ENCODE measurements around the gene HCLS1.
"Not testable (repeated sequence)": the region's sequence is repeated elsewhere in the genome, so short reads cannot be mapped to it uniquely, and the experiment has no call there.

The HCLS1 gene

GRCh38 chr3:121690777-121691405 is 30.2 kb upstream of the HCLS1 start:
- Histone ChIP-seq H3K4me3 (ENCODE audit: insufficient read depth, low read depth, low read length) (no peak overlapping the region), H3K4me1 (ENCODE audit: control insufficient read depth, insufficient read depth, low read length) (no peaks in the 10 kb centered on the region), H3K27me3 (ENCODE audit: control insufficient read depth, insufficient read depth, low read length, poor library complexity, severe bottlenecking) (no peaks in the 10 kb centered on the region), H3K9me3 (ENCODE audit: control insufficient read depth, low read length) (no peaks in the 10 kb centered on the region), H3K27ac (ENCODE audit: insufficient read depth, low read depth, low read length, poor library complexity, severe bottlenecking) (no peak overlapping the region), H3K36me3 (ENCODE audit: control insufficient read depth, insufficient read depth, low read length) (peaks cover 21% of the 10 kb centered on the region)
- 87 to 92% methylated on average over 2 of the region's 2 CpGs for WGBS, 2 experiments

GRCh38 chr3:121688747-121689146 is 28.0 kb upstream of the HCLS1 start:
- 89 to 95% methylated on average over 31 of the region's 31 CpGs for WGBS, 2 experiments
- not testable (repeated sequence) for H3K27me3 ChIP-seq (ENCODE audit: control insufficient read depth, insufficient read depth, low read length, poor library complexity, severe bottlenecking); H3K27ac ChIP-seq (ENCODE audit: insufficient read depth, low read depth, low read length, poor library complexity, severe bottlenecking); H3K4me3 ChIP-seq (ENCODE audit: insufficient read depth, low read depth, low read length); H3K9me3 ChIP-seq (ENCODE audit: control insufficient read depth, low read length); H3K4me1 ChIP-seq (ENCODE audit: control insufficient read depth, insufficient read depth, low read length)
- peaks cover 21% of the 10 kb centered on the region for H3K36me3 ChIP-seq (ENCODE audit: control insufficient read depth, insufficient read depth, low read length)

- H3K9me3 ChIP-seq (ENCODE audit: control insufficient read depth, low read length): no peaks in the 10 kb centered on the region
- peaks cover 8% of the 10 kb centered on the region for H3K36me3 ChIP-seq (ENCODE audit: control insufficient read depth, insufficient read depth, low read length)
- no peak overlapping the region for H3K4me3 ChIP-seq (ENCODE audit: insufficient read depth, low read depth, low read length)
- no peaks in the 10 kb centered on the region for H3K27me3 ChIP-seq (ENCODE audit: control insufficient read depth, insufficient read depth, low read length, poor library complexity, severe bottlenecking)
- H3K4me1 ChIP-seq (ENCODE audit: control insufficient read depth, insufficient read depth, low read length): no peaks in the 10 kb centered on the region
- WGBS, 2 experiments: 93 to 100% methylated on average over 1 of the region's 1 CpG
- H3K27ac ChIP-seq (ENCODE audit: insufficient read depth, low read depth, low read length, poor library complexity, severe bottlenecking): no peak overlapping the region
Measured at GRCh38 chr3:121681792-121682191, 21.1 kb upstream of the HCLS1 start.

GRCh38 chr3:121677141-121677540 is 16.4 kb upstream of the HCLS1 start:
- Histone ChIP-seq H3K36me3 (ENCODE audit: control insufficient read depth, insufficient read depth, low read length) (peaks cover 23% of the 10 kb centered on the region), H3K4me3 (ENCODE audit: insufficient read depth, low read depth, low read length) (no peak overlapping the region)
- 100% methylated on average over 2 of the region's 2 CpGs for WGBS, 2 experiments

GRCh38 chr3:121670676-121671075 is 10.0 kb upstream of the HCLS1 start:
- Histone ChIP-seq H3K9me3 (ENCODE audit: control insufficient read depth, low read length) (no peaks in the 10 kb centered on the region), H3K36me3 (ENCODE audit: control insufficient read depth, insufficient read depth, low read length) (peaks cover 20% of the 10 kb centered on the region), H3K27ac (ENCODE audit: insufficient read depth, low read depth, low read length, poor library complexity, severe bottlenecking) (no peak overlapping the region)

More at GRCh38 chr3:121677141-121677540, 16.4 kb upstream of the HCLS1 start:
- Histone ChIP-seq H3K27ac (ENCODE audit: insufficient read depth, low read depth, low read length, poor library complexity, severe bottlenecking) (no peak overlapping the region), H3K9me3 (ENCODE audit: control insufficient read depth, low read length) (no peaks in the 10 kb centered on the region), H3K4me1 (ENCODE audit: control insufficient read depth, insufficient read depth, low read length) (no peaks in the 10 kb centered on the region), H3K27me3 (ENCODE audit: control insufficient read depth, insufficient read depth, low read length, poor library complexity, severe bottlenecking) (no peaks in the 10 kb centered on the region)

GRCh38 chr3:121667333-121667732 is 6.6 kb upstream of the HCLS1 start:
- no peak overlapping the region for H3K27ac ChIP-seq (ENCODE audit: insufficient read depth, low read depth, low read length, poor library complexity, severe bottlenecking)
- no peak overlapping the region for H3K4me3 ChIP-seq (ENCODE audit: insufficient read depth, low read depth, low read length)
- 95 to 98% methylated on average over 4 of the region's 4 CpGs for whole genome bisulfite sequencing, 2 experiments
- no peaks in the 10 kb centered on the region for H3K9me3 ChIP-seq (ENCODE audit: control insufficient read depth, low read length)
- H3K36me3 ChIP-seq (ENCODE audit: control insufficient read depth, insufficient read depth, low read length): peaks cover 23% of the 10 kb centered on the region
- H3K27me3 ChIP-seq (ENCODE audit: control insufficient read depth, insufficient read depth, low read length, poor library complexity, severe bottlenecking): no peaks in the 10 kb centered on the region
- no peaks in the 10 kb centered on the region for H3K4me1 ChIP-seq (ENCODE audit: control insufficient read depth, insufficient read depth, low read length)

More at GRCh38 chr3:121670676-121671075, 10.0 kb upstream of the HCLS1 start:
- no peaks in the 10 kb centered on the region for H3K27me3 ChIP-seq (ENCODE audit: control insufficient read depth, insufficient read depth, low read length, poor library complexity, severe bottlenecking)
- no peaks in the 10 kb centered on the region for H3K4me1 ChIP-seq (ENCODE audit: control insufficient read depth, insufficient read depth, low read length)
- no peak overlapping the region for H3K4me3 ChIP-seq (ENCODE audit: insufficient read depth, low read depth, low read length)

GRCh38 chr3:121665488-121665887 is 4.8 kb upstream of the HCLS1 start:
- WGBS, 2 experiments: 91 to 96% methylated on average over 2 of the region's 2 CpGs
- no peak overlapping the region for H3K27ac ChIP-seq (ENCODE audit: insufficient read depth, low read depth, low read length, poor library complexity, severe bottlenecking)
- no peak overlapping the region for H3K4me3 ChIP-seq (ENCODE audit: insufficient read depth, low read depth, low read length)
- no peaks in the 10 kb centered on the region for H3K9me3 ChIP-seq (ENCODE audit: control insufficient read depth, low read length)
- H3K4me1 ChIP-seq (ENCODE audit: control insufficient read depth, insufficient read depth, low read length): no peaks in the 10 kb centered on the region
- H3K27me3 ChIP-seq (ENCODE audit: control insufficient read depth, insufficient read depth, low read length, poor library complexity, severe bottlenecking): no peaks in the 10 kb centered on the region
- H3K36me3 ChIP-seq (ENCODE audit: control insufficient read depth, insufficient read depth, low read length): peaks cover 23% of the 10 kb centered on the region

GRCh38 chr3:121663171-121663847 is 2.6 kb upstream of the HCLS1 start:
- no peak overlapping the region for H3K4me3 ChIP-seq (ENCODE audit: insufficient read depth, low read depth, low read length)
- no peak overlapping the region for H3K27ac ChIP-seq (ENCODE audit: insufficient read depth, low read depth, low read length, poor library complexity, severe bottlenecking)
- peaks cover 17% of the 10 kb centered on the region for H3K36me3 ChIP-seq (ENCODE audit: control insufficient read depth, insufficient read depth, low read length)
- no peaks in the 10 kb centered on the region for H3K9me3 ChIP-seq (ENCODE audit: control insufficient read depth, low read length)
- WGBS, 2 experiments: 83 to 93% methylated on average over 2 of the region's 2 CpGs
- no peaks in the 10 kb centered on the region for H3K4me1 ChIP-seq (ENCODE audit: control insufficient read depth, insufficient read depth, low read length)
- no peaks in the 10 kb centered on the region for H3K27me3 ChIP-seq (ENCODE audit: control insufficient read depth, insufficient read depth, low read length, poor library complexity, severe bottlenecking)

GRCh38 chr3:121662742-121663141 is 2.0 kb upstream of the HCLS1 start:
- H3K36me3 ChIP-seq (ENCODE audit: control insufficient read depth, insufficient read depth, low read length): peaks cover 17% of the 10 kb centered on the region
- no peak overlapping the region for H3K4me3 ChIP-seq (ENCODE audit: insufficient read depth, low read depth, low read length)
- no peak overlapping the region for H3K27ac ChIP-seq (ENCODE audit: insufficient read depth, low read depth, low read length, poor library complexity, severe bottlenecking)
- no peaks in the 10 kb centered on the region for H3K4me1 ChIP-seq (ENCODE audit: control insufficient read depth, insufficient read depth, low read length)
- no peaks in the 10 kb centered on the region for H3K9me3 ChIP-seq (ENCODE audit: control insufficient read depth, low read length)
- H3K27me3 ChIP-seq (ENCODE audit: control insufficient read depth, insufficient read depth, low read length, poor library complexity, severe bottlenecking): no peaks in the 10 kb centered on the region

GRCh38 chr3:121661376-121661775 is 673 bp upstream of the HCLS1 start:
- H3K27ac ChIP-seq (ENCODE audit: insufficient read depth, low read depth, low read length, poor library complexity, severe bottlenecking): no peak overlapping the region
- WGBS, 2 experiments: 91 to 94% methylated on average over 6 of the region's 6 CpGs

More at GRCh38 chr3:121661376-121661775, 673 bp upstream of the HCLS1 start:
- Histone ChIP-seq H3K36me3 (ENCODE audit: control insufficient read depth, insufficient read depth, low read length) (peaks cover 11% of the 10 kb centered on the region), H3K4me3 (ENCODE audit: insufficient read depth, low read depth, low read length) (no peak overlapping the region), H3K9me3 (ENCODE audit: control insufficient read depth, low read length) (no peaks in the 10 kb centered on the region), H3K27me3 (ENCODE audit: control insufficient read depth, insufficient read depth, low read length, poor library complexity, severe bottlenecking) (no peaks in the 10 kb centered on the region), H3K4me1 (ENCODE audit: control insufficient read depth, insufficient read depth, low read length) (no peaks in the 10 kb centered on the region)

Measured in ectodermal cell (in vitro differentiated cells).